Esophagus muscularis mucosa (tissue), 3 donors: ENCODE measurements around the gene CDH4.

Experiments used
- POLR2A ChIP-seq: fragments of 450-650 bp; IDR thresholded peaks from one replicate; pipeline ENCODE4 v1.6.1; 2017; ENCODE audit warnings: antibody characterized with exemption, moderate library complexity, mild to moderate bottlenecking, low read depth
- TF ChIP-seq, protein P1 (sequence below), 3 experiments: fragments of 200-600 bp in 2 of 3; fragments of 450-650 bp in 1 of 3; sonication (generic) in 2 of 3; IDR thresholded peaks; one replicate each; pipeline ENCODE4 v1.5.1; 2017 to 2019; ENCODE audit warnings: antibody characterized with exemption in 3 of 3, mild to moderate bottlenecking in 2 of 3, moderate library complexity in 1 of 3

GRCh38 chr20:61812845-61813485 lies 560.9 kb downstream of the CDH4 start:
- TF ChIP-seq, protein P1, sequence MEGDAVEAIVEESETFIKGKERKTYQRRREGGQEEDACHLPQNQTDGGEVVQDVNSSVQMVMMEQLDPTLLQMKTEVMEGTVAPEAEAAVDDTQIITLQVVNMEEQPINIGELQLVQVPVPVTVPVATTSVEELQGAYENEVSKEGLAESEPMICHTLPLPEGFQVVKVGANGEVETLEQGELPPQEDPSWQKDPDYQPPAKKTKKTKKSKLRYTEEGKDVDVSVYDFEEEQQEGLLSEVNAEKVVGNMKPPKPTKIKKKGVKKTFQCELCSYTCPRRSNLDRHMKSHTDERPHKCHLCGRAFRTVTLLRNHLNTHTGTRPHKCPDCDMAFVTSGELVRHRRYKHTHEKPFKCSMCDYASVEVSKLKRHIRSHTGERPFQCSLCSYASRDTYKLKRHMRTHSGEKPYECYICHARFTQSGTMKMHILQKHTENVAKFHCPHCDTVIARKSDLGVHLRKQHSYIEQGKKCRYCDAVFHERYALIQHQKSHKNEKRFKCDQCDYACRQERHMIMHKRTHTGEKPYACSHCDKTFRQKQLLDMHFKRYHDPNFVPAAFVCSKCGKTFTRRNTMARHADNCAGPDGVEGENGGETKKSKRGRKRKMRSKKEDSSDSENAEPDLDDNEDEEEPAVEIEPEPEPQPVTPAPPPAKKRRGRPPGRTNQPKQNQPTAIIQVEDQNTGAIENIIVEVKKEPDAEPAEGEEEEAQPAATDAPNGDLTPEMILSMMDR (IDR thresholded peaks at IDR 0.05): no peak
- no peak for TF ChIP-seq POLR2A
